SK-N-SH (cell line): ENCODE data around the gene NAPA. TPM values are rescaled to one million over a fixed set of nuclear protein-coding genes. Genes with fewer than 3 reads are reported as not detected.

Experiments used
- CTCF ChIA-PET: fragments of 300-600, 350-600 bp; formaldehyde crosslinking; extraction: SDS; loops from one replicate; lab custom pipeline; 2021; lab: Yijun Ruan, JAX
- POLR2A ChIA-PET: fragments of 350-600 bp; sonication (Branson Sonifier 250); formaldehyde crosslinking; extraction: SDS; loops from one replicate; lab custom pipeline; 2020; ENCODE audit warnings: antibody characterized with exemption, inconsistent platforms; lab: Yijun Ruan, JAX
- DNase-seq: peaks from one replicate; pipeline ENCODE4 v3.0.0; 2012
- H2AFZ ChIP-seq: fragments of 200-600 bp; sonication (generic); 2 replicates; pipeline ENCODE4 v1.8.1; 2016; ENCODE audit warnings: antibody characterized with exemption, mild to moderate bottlenecking, low read depth
- H3F3A ChIP-seq: fragments of 200-600 bp; sonication (generic); replicated peaks from 2 replicates; pipeline ENCODE3; 2016; ENCODE audit warnings: antibody characterized with exemption, mild to moderate bottlenecking; ENCODE audit not compliant: insufficient read depth
- H3K27ac ChIP-seq, 2 experiments: fragments of 200-500 bp in 1 of 2; fragments of 200-600 bp in 1 of 2; sonication (Bioruptor generic) in 1 of 2; sonication (generic), shearing (Covaris generic) in 1 of 2; 2 replicates each; pipeline versions ENCODE4 v1.5.1 to v1.6.1; 2014 to 2016; ENCODE audit warnings: low read depth in 2 of 2, inconsistent platforms in 1 of 2, low read length in 1 of 2, mild to moderate bottlenecking in 1 of 2, mixed read lengths in 1 of 2
- H3K27me3 ChIP-seq: fragments of 200-600 bp; sonication (generic), shearing (Covaris generic); 2 replicates; pipeline ENCODE4 v1.6.1; 2016; ENCODE audit warnings: mixed run types; ENCODE audit not compliant: insufficient read depth
- H3K36me3 ChIP-seq, 2 experiments: fragments of 200-500 bp in 1 of 2; fragments of 200-600 bp in 1 of 2; sonication (Bioruptor generic) in 1 of 2; sonication (generic) in 1 of 2; replicated peaks in 1 of 2; 2 replicates each; pipeline versions ENCODE3 to v1.5.1; 2014 to 2016; ENCODE audit warnings: low read length in 1 of 2, mild to moderate bottlenecking in 1 of 2; ENCODE audit not compliant: insufficient read depth in 2 of 2, control insufficient read depth in 1 of 2
- H3K4me1 ChIP-seq, 2 experiments: fragments of 200-500 bp in 1 of 2; fragments of 200-600 bp in 1 of 2; sonication (Bioruptor generic) in 1 of 2; sonication (generic), shearing (Covaris generic) in 1 of 2; 2 replicates each; pipeline versions ENCODE4 v1.5.1 to v1.6.1; 2014 to 2016; ENCODE audit warnings: low read depth in 1 of 2, low read length in 1 of 2, mixed run types in 1 of 2; ENCODE audit not compliant: insufficient read depth in 2 of 2, control insufficient read depth in 1 of 2
- H3K4me2 ChIP-seq: fragments of 200-600 bp; sonication (generic), shearing (Covaris generic); 2 replicates; pipeline ENCODE4 v1.6.1; 2017; ENCODE audit warnings: mixed run types
- H3K4me3 ChIP-seq, 2 experiments: fragments of 200-500 bp in 1 of 2; fragments of 200-600 bp in 1 of 2; sonication (Bioruptor generic) in 1 of 2; sonication (generic), shearing (Covaris generic) in 1 of 2; 2 replicates each; pipeline versions ENCODE4 v1.5.1 to v1.8.1; 2014 to 2016; ENCODE audit warnings: low read depth in 2 of 2, inconsistent platforms in 1 of 2, low read length in 1 of 2, mild to moderate bottlenecking in 1 of 2, mixed read lengths in 1 of 2, moderate library complexity in 1 of 2
- H3K79me2 ChIP-seq: fragments of 200-600 bp; sonication (generic); 2 replicates; pipeline ENCODE4 v1.8.1; 2017; ENCODE audit warnings: mild to moderate bottlenecking; ENCODE audit not compliant: insufficient read depth
- H3K9ac ChIP-seq: fragments of 200-600 bp; sonication (generic); 2 replicates; pipeline ENCODE4 v1.6.1; 2017; ENCODE audit warnings: mixed run types
- H3K9me2 ChIP-seq: fragments of 200-600 bp; sonication (generic); 2 replicates; pipeline ENCODE4 v1.6.1; 2017; ENCODE audit warnings: mixed run types
- H3K9me3 ChIP-seq: fragments of 200-600 bp; sonication (generic); 2 replicates; pipeline ENCODE4 v1.6.1; 2017; ENCODE audit warnings: mixed run types, mild to moderate bottlenecking, moderate library complexity
- H4K20me1 ChIP-seq: fragments of 200-600 bp; sonication (generic); 2 replicates; pipeline ENCODE4 v1.6.1; 2017; ENCODE audit warnings: mild to moderate bottlenecking, mixed run types; ENCODE audit not compliant: insufficient read depth
- CHD2 ChIP-seq: fragments of 150-350 bp; IDR thresholded peaks from 2 replicates; pipeline ENCODE4 v1.6.1; 2018; ENCODE audit warnings: low read length; ENCODE audit not compliant: partially characterized antibody
- CTCF ChIP-seq: fragments of 200-600 bp; sonication (generic); IDR thresholded peaks from 2 replicates; pipeline ENCODE4 v1.6.1; 2017; ENCODE audit warnings: antibody characterized with exemption, mild to moderate bottlenecking, moderate library complexity
- EP300 ChIP-seq, 2 experiments: IDR thresholded peaks; 2 replicates each; pipeline versions ENCODE4 v1.4.0 to v1.6.1; 2012; ENCODE audit warnings: borderline replicate concordance in 1 of 2, low read depth in 1 of 2, low read length in 1 of 2
- FOXJ3 ChIP-seq: sonication (generic); formaldehyde crosslinking; IDR thresholded peaks from 2 replicates; pipeline ENCODE4 v1.5.1; 2020; ENCODE audit warnings: mild to moderate bottlenecking, missing genetic modification reagents
- MEF2A ChIP-seq: IDR thresholded peaks from 2 replicates; pipeline ENCODE4 v1.4.0; 2012; ENCODE audit warnings: low read depth, borderline replicate concordance
- MXI1 ChIP-seq: IDR thresholded peaks from 2 replicates; pipeline ENCODE4 v1.6.1; 2012; ENCODE audit warnings: mild to moderate bottlenecking, low read depth, low read length, improper control_type of control experiment
- NFIC ChIP-seq: IDR thresholded peaks from 2 replicates; pipeline ENCODE4 v1.4.0; 2012; ENCODE audit warnings: borderline replicate concordance
- NRF1 ChIP-seq: IDR thresholded peaks from 2 replicates; pipeline ENCODE4 v1.6.1; 2012; ENCODE audit warnings: low read depth, mild to moderate bottlenecking, low read length
- POLR2AphosphoS5 ChIP-seq: IDR thresholded peaks from 2 replicates; pipeline ENCODE4 v1.6.1; 2012; ENCODE audit warnings: low read depth, low read length
- RAD21 ChIP-seq: IDR thresholded peaks from 2 replicates; pipeline ENCODE4 v1.6.1; 2012; ENCODE audit warnings: mild to moderate bottlenecking, low read length
- REST ChIP-seq: IDR thresholded peaks from 2 replicates; pipeline ENCODE4 v1.6.1; 2012; ENCODE audit warnings: mild to moderate bottlenecking, low read depth, low read length, moderate library complexity
- RXRA ChIP-seq: IDR thresholded peaks from 2 replicates; pipeline ENCODE4 v1.4.0; 2012; ENCODE audit warnings: low read depth, mild to moderate bottlenecking, borderline replicate concordance
- SIN3A ChIP-seq: IDR thresholded peaks from 2 replicates; pipeline ENCODE4 v1.6.1; 2012; ENCODE audit warnings: low read depth, mild to moderate bottlenecking, low read length, moderate library complexity, borderline replicate concordance
- SMC3 ChIP-seq: IDR thresholded peaks from 2 replicates; pipeline ENCODE4 v1.6.1; 2012; ENCODE audit warnings: low read depth, low read length, improper control_type of control experiment
- TAF1 ChIP-seq: IDR thresholded peaks from 2 replicates; pipeline ENCODE4 v1.6.1; 2012; ENCODE audit warnings: low read depth, mild to moderate bottlenecking, low read length, moderate library complexity, borderline replicate concordance
- TEAD4 ChIP-seq: IDR thresholded peaks from 2 replicates; pipeline ENCODE4 v1.4.0; 2012; ENCODE audit warnings: mild to moderate bottlenecking, borderline replicate concordance; ENCODE audit not compliant: insufficient read depth
- USF2 ChIP-seq: fragments of 150-350 bp; IDR thresholded peaks from 2 replicates; pipeline ENCODE4 v1.6.1; 2017; ENCODE audit warnings: antibody characterized with exemption, low read length, low read depth, borderline replicate concordance
- YY1 ChIP-seq: IDR thresholded peaks from 2 replicates; pipeline ENCODE4 v1.4.0; 2012; ENCODE audit warnings: low read depth, mild to moderate bottlenecking
- ZBTB33 ChIP-seq: IDR thresholded peaks from 2 replicates; pipeline ENCODE4 v1.4.0; 2012; ENCODE audit warnings: low read depth, borderline replicate concordance
- WGBS: methylation state at CpG from one replicate; pipeline ENCODE4 v1.1.6; 2017; ENCODE audit warnings: low lambda C conversion rate; 5-methylcytosine and 5-hydroxymethylcytosine counted together
- polyA plus RNA-seq, 3 experiments: library from polyadenylated mRNA; depleted of rRNA; stranded (reverse); fragments of >200 nt; gene quantifications; 2 replicates each; pipeline ENCODE4 v1.2.3, GENCODE V29; 2012
- TF ChIP-seq, protein P1 (sequence below): fragments of 150-350 bp; IDR thresholded peaks from 2 replicates; pipeline ENCODE4 v1.6.1; 2016; ENCODE audit warnings: mild to moderate bottlenecking, low read depth, low read length
- TF ChIP-seq, protein P2 (sequence below): IDR thresholded peaks from 2 replicates; pipeline ENCODE4; 2012
- TF ChIP-seq, protein P3 (sequence below): IDR thresholded peaks from 2 replicates; pipeline ENCODE4 v1.4.0; 2012; ENCODE audit warnings: low read depth

The NAPA gene
- polyA plus RNA-seq, 1 of the 3 experiments (the other 2 are of a cell fraction) = 84.1 TPM

DNA sequence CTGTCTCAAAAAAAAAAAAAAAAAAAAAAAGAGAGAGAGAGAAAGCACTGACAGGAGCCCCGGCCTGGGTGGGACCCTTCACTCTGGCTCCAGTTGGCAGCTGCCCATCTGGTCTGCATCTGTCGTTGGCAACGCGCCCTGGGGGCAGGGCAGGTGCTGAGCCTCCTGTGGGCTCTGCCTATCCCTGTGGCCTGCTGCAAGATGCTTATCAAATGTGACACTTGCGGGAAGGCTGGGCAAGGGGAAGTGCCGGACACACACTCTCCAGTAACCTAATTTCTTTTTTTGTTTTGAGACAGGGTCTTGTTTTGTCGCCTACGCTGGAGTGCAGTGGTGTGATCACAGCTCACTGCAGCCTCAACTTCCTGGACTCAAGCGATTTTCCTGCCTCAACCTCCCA lies 20.1 kb downstream of the NAPA start:
- Histone ChIP-seq H4K20me1 (no peaks in the 10 kb centered on the region), H3K9me2 (no peaks in the 10 kb centered on the region), H3K27ac (peak overlapping the region in 1 of 2 experiments; percentile 84; a peak in 2 of 4 replicates), H3K4me2 (no peak overlapping the region), H3F3A (no peaks in the 10 kb centered on the region), H3K4me1 (peaks cover 0 to 82% of the 10 kb centered on the region in 2 experiments; a peak in 1 of 4 replicates), H3K4me3 (no peak overlapping the region), H2AFZ (no peak overlapping the region), H3K36me3 (peaks cover 0 to 26% of the 10 kb centered on the region in 2 experiments), H3K79me2 (no peaks in the 10 kb centered on the region), H3K9ac (no peak overlapping the region), H3K27me3 (no peaks in the 10 kb centered on the region), H3K9me3 (no peaks in the 10 kb centered on the region)
- WGBS = 48% methylated on average over 9 of the region's 9 CpGs
- DNase-seq = peak; percentile 98
- CTCF ChIA-PET = interaction anchor here (1.4 to 6.5 kb wide), 6 partner anchors 10 to 58 kb away, joined by 3 to 52 read pairs (median 19); partner anchors contain the start of genes KPTN, NAPA and SLC8A2
- POLR2A ChIA-PET = interaction anchor here (2.6 kb wide), 1 partner anchor 10 kb away, joined by 17 read pairs; the partner anchor contains the start of gene KPTN
- TF ChIP-seq SIN3A (no peak), SMC3 (no peak), TEAD4 (no peak), MXI1 (no peak; the same call in 1 of the 2 replicates), USF2 (no peak), RAD21 (no peak), CHD2 (peak; percentile 80), REST (no peak), ZBTB33 (no peak), FOXJ3 (CRISPR knock-in tag) (peak; percentile 83; the same call in 1 of the 2 replicates), NRF1 (no peak), EP300 (IDR thresholded peaks at IDR 0.05; ENCODE audit: borderline replicate concordance in 1 of 2, low read depth in 1 of 2, low read length in 1 of 2) (peak in 1 of 2 experiments; percentile 65; a peak in 1 of 4 replicates), POLR2AphosphoS5 (no peak), NFIC (peak; percentile 32; the same call in 1 of the 2 replicates), MEF2A (no peak), TAF1 (no peak), RXRA (no peak), CTCF (no peak), YY1 (no peak)
- TF ChIP-seq, protein P1, sequence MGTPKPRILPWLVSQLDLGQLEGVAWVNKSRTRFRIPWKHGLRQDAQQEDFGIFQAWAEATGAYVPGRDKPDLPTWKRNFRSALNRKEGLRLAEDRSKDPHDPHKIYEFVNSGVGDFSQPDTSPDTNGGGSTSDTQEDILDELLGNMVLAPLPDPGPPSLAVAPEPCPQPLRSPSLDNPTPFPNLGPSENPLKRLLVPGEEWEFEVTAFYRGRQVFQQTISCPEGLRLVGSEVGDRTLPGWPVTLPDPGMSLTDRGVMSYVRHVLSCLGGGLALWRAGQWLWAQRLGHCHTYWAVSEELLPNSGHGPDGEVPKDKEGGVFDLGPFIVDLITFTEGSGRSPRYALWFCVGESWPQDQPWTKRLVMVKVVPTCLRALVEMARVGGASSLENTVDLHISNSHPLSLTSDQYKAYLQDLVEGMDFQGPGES = no peak
- TF ChIP-seq, protein P2, sequence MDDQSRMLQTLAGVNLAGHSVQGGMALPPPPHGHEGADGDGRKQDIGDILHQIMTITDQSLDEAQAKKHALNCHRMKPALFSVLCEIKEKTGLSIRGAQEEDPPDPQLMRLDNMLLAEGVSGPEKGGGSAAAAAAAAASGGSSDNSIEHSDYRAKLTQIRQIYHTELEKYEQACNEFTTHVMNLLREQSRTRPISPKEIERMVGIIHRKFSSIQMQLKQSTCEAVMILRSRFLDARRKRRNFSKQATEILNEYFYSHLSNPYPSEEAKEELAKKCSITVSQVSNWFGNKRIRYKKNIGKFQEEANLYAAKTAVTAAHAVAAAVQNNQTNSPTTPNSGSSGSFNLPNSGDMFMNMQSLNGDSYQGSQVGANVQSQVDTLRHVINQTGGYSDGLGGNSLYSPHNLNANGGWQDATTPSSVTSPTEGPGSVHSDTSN = peak; percentile 25; the same call in 1 of the 2 replicates
- TF ChIP-seq, protein P3, sequence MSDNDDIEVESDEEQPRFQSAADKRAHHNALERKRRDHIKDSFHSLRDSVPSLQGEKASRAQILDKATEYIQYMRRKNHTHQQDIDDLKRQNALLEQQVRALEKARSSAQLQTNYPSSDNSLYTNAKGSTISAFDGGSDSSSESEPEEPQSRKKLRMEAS = no peak
